IMR-90 (cell line): ENCODE results near the gene VTCN1. TPM values are rescaled to one million over a fixed set of nuclear protein-coding genes. Genes with fewer than 3 reads are reported as not detected.

Experiments used
- ATAC-seq: fragments of 200-7000 bp; cut with Tn5 transposase; 2 replicates; pipeline ENCODE4 v1.9.1; 2020; ENCODE audit warnings: low read depth, mild to moderate bottlenecking, moderate library complexity
- BruUV-seq: library from RNA; stranded (reverse); fragments of 400-500 nt; replicated peaks from 2 replicates; lab custom pipeline; 2021; lab: Mats Ljungman, UMichigan
- CTCF ChIA-PET: fragments of 300-600 bp; formaldehyde crosslinking; extraction: SDS; loops from one replicate; lab custom pipeline; 2021; ENCODE audit warnings: antibody characterized with exemption; lab: Yijun Ruan, JAX
- POLR2A ChIA-PET: fragments of 300-600 bp; sonication (Branson Sonifier 250); formaldehyde crosslinking; loops from one replicate; lab custom pipeline; 2022; ENCODE audit warnings: antibody characterized with exemption; ENCODE audit not compliant: unreplicated experiment; lab: Charles Lee
- DNase-seq: peaks from one replicate; pipeline ENCODE4 v3.0.0; 2013
- H2AFZ ChIP-seq: replicated peaks from 2 replicates; pipeline ENCODE3; 2013; ENCODE audit warnings: low read length, mild to moderate bottlenecking; ENCODE audit not compliant: poor library complexity
- H2AK5ac ChIP-seq: 2 replicates; pipeline ENCODE4 v1.6.1; 2013; ENCODE audit warnings: low read depth, low read length, inconsistent platforms
- H2AK9ac ChIP-seq: replicated peaks from 2 replicates; pipeline ENCODE3; 2013; ENCODE audit warnings: mild to moderate bottlenecking, low read depth, low read length, moderate library complexity; ENCODE audit not compliant: poor library complexity
- H2BK120ac ChIP-seq: 2 replicates; pipeline ENCODE4 v1.6.1; 2013; ENCODE audit warnings: low read depth, low read length, inconsistent platforms
- H2BK15ac ChIP-seq: 3 replicates; pipeline ENCODE4 v1.6.1; 2013; ENCODE audit warnings: low read depth, low read length, inconsistent platforms
- H2BK20ac ChIP-seq: 2 replicates; pipeline ENCODE4 v1.6.1; 2013; ENCODE audit warnings: low read depth, mild to moderate bottlenecking, inconsistent platforms, low read length, moderate library complexity
- H2BK5ac ChIP-seq: 2 replicates; pipeline ENCODE4 v1.6.1; 2013; ENCODE audit warnings: mild to moderate bottlenecking, low read depth, low read length, inconsistent platforms; ENCODE audit not compliant: poor library complexity, severe bottlenecking
- H3K14ac ChIP-seq: replicated peaks from 2 replicates; pipeline ENCODE4 v1.6.1; 2013; ENCODE audit warnings: low read depth, low read length, inconsistent platforms
- H3K18ac ChIP-seq: 2 replicates; pipeline ENCODE4 v1.6.1; 2013; ENCODE audit warnings: low read depth, low read length, control low read depth
- H3K23ac ChIP-seq: 2 replicates; pipeline ENCODE4 v1.6.1; 2013; ENCODE audit warnings: low read depth, low read length, inconsistent platforms
- H3K27ac ChIP-seq: 2 replicates; pipeline ENCODE4 v1.5.1; 2013; ENCODE audit warnings: mild to moderate bottlenecking, control low read depth, low read length; ENCODE audit not compliant: insufficient read depth
- H3K27me3 ChIP-seq: 2 replicates; pipeline ENCODE4 v1.6.1; 2013; ENCODE audit warnings: low read length; ENCODE audit not compliant: control insufficient read depth, insufficient read depth
- H3K36me3 ChIP-seq: 2 replicates; pipeline ENCODE4 v1.6.1; 2013; ENCODE audit warnings: low read length, mixed read lengths; ENCODE audit not compliant: control insufficient read depth, insufficient read depth
- H3K4ac ChIP-seq: 2 replicates; pipeline ENCODE4 v1.6.1; 2013; ENCODE audit warnings: low read depth, low read length, inconsistent platforms
- H3K4me1 ChIP-seq: 2 replicates; pipeline ENCODE4 v1.6.1; 2013; ENCODE audit warnings: low read length, mixed read lengths; ENCODE audit not compliant: control insufficient read depth, insufficient read depth
- H3K4me2 ChIP-seq: 2 replicates; pipeline ENCODE4 v1.6.1; 2013; ENCODE audit warnings: low read depth, mild to moderate bottlenecking, control low read depth, low read length, moderate library complexity
- H3K4me3 ChIP-seq: 2 replicates; pipeline ENCODE4 v1.5.1; 2013; ENCODE audit warnings: low read depth, mild to moderate bottlenecking, control low read depth, low read length, moderate library complexity; ENCODE audit not compliant: insufficient read depth
- H3K56ac ChIP-seq: 2 replicates; pipeline ENCODE4 v1.6.1; 2013; ENCODE audit warnings: low read length, inconsistent platforms; ENCODE audit not compliant: insufficient read depth; ENCODE audit errors: extremely low read depth
- H3K79me1 ChIP-seq, 2 experiments: 2 replicates each; pipeline ENCODE4 v1.6.1; 2013; ENCODE audit warnings: low read length in 2 of 2, inconsistent platforms in 1 of 2, low read depth in 1 of 2
- H3K9ac ChIP-seq: 2 replicates; pipeline ENCODE4 v1.6.1; 2013; ENCODE audit warnings: low read depth, low read length, control low read depth
- H3K9me1 ChIP-seq: 2 replicates; pipeline ENCODE4 v1.6.1; 2013; ENCODE audit warnings: low read length, inconsistent platforms; ENCODE audit not compliant: insufficient read depth
- H3K9me3 ChIP-seq: 2 replicates; pipeline ENCODE4 v1.6.1; 2013; ENCODE audit warnings: low read length; ENCODE audit not compliant: control insufficient read depth, insufficient read depth
- H4K20me1 ChIP-seq: 2 replicates; pipeline ENCODE4 v1.6.1; 2013; ENCODE audit warnings: low read length, inconsistent platforms; ENCODE audit not compliant: insufficient read depth
- H4K5ac ChIP-seq: 2 replicates; pipeline ENCODE4 v1.6.1; 2013; ENCODE audit warnings: mild to moderate bottlenecking, low read depth, low read length, control low read depth
- H4K8ac ChIP-seq, 2 experiments: 2 replicates each; pipeline ENCODE4 v1.6.1; 2013; ENCODE audit warnings: low read depth in 2 of 2, low read length in 2 of 2, control low read depth in 1 of 2, inconsistent platforms in 1 of 2
- H4K91ac ChIP-seq: 2 replicates; pipeline ENCODE4 v1.6.1; 2013; ENCODE audit warnings: low read depth, low read length, inconsistent platforms; ENCODE audit not compliant: insufficient read depth
- CEBPB ChIP-seq: IDR thresholded peaks from 2 replicates; pipeline ENCODE4 v1.6.1; 2012; ENCODE audit warnings: low read depth, low read length, improper control_type of control experiment
- SMC3 ChIP-seq: fragments of 150-350 bp; IDR thresholded peaks from 2 replicates; pipeline ENCODE4 v1.6.1; 2016; ENCODE audit warnings: low read depth, mild to moderate bottlenecking, antibody characterized with exemption, low read length, moderate library complexity
- WGBS, 2 experiments: methylation state at CpG; one replicate each; pipeline versions ENCODE4 v1.1.5 to v1.1.7; 2013; ENCODE audit warnings: missing lambda C conversion rate in 2 of 2; ENCODE audit not compliant: insufficient read length in 1 of 2; ENCODE audit errors: extremely low coverage in 2 of 2; 5-methylcytosine and 5-hydroxymethylcytosine counted together
- dilution Hi-C: fragments of 300-500 bp; cut with HindIII; formaldehyde crosslinking; loops from one replicate; pipeline ENCODE4 v1.14.3; 2018; ENCODE audit warnings: low sequenced_read_pairs; ENCODE audit not compliant: unreplicated experiment
- in situ Hi-C: fragments of 300-500 bp; cut with MboI; formaldehyde crosslinking; loops from 3 replicates; pipeline ENCODE4 v1.14.3; 2019; ENCODE audit warnings: low sequenced_read_pairs, inconsistent platforms, mixed read lengths
- intact Hi-C: fragments of 100-400 bp; cut with micrococcal nuclease; formaldehyde crosslinking; loops from 2 replicates; pipeline ENCODE4 v1.10.0; 2022
- polyA plus RNA-seq, 3 experiments: library from polyadenylated mRNA; depleted of rRNA; stranded (reverse); fragments of >200 nt; gene quantifications; 2 replicates each; pipeline ENCODE4 v1.2.3, GENCODE V29; 2012; ENCODE audit warnings: low replicate concordance in 1 of 3
- total RNA-seq: library from RNA; depleted of rRNA; stranded (reverse); fragments of >200 nt; gene quantifications from 2 replicates; pipeline ENCODE4 v1.2.3, GENCODE V29; 2012

VTCN1 gene
- total and polyA plus RNA-seq, 2 of the 4 experiments (the other 2 are of a cell fraction): not detected

GRCh38 chr1:117171900-117172511 is 38.7 kb downstream of the VTCN1 start:
- no peaks in the 10 kb centered on the region for H3K9me1 ChIP-seq
- H4K91ac ChIP-seq: no peak overlapping the region
- H3K14ac ChIP-seq: no peak overlapping the region
- dilution Hi-C loops: no loop called here
- no peaks in the 10 kb centered on the region for H4K20me1 ChIP-seq
- no peak overlapping the region for H3K4ac ChIP-seq
- in situ Hi-C loops: no loop called here
- H4K5ac ChIP-seq: no peak overlapping the region
- H3K4me1 ChIP-seq: peaks cover 6% of the 10 kb centered on the region
- H3K79me1 ChIP-seq: no peaks in the 10 kb centered on the region
- TF ChIP-seq CEBPB (peak; percentile 41; the same call in 1 of the 2 replicates), SMC3 (no peak)
- H2BK15ac ChIP-seq: no peak overlapping the region
- H2AK5ac ChIP-seq: no peak overlapping the region
- H2BK20ac ChIP-seq: no peak overlapping the region
- no peak overlapping the region for H3K23ac ChIP-seq
- H4K8ac ChIP-seq: no peak overlapping the region
- DNase-seq: peak; percentile 60
- H3K9me3 ChIP-seq: no peaks in the 10 kb centered on the region; the same call in 1 of the 2 replicates
- no CpG with 5 or more reads among the region's 18 CpGs for WGBS, 2 experiments
- H3K18ac ChIP-seq: no peak overlapping the region
- H3K56ac ChIP-seq: no peak overlapping the region
- H2AFZ ChIP-seq: no peak overlapping the region
- CTCF ChIA-PET: no interaction called here
- no peak overlapping the region for H3K27ac ChIP-seq
- no peak overlapping the region for H2BK120ac ChIP-seq
- H3K4me3 ChIP-seq: no peak overlapping the region
- ATAC-seq: no peak
- no peaks in the 10 kb centered on the region for H3K27me3 ChIP-seq
- no TSS peak for BruUV-seq
- POLR2A ChIA-PET: no interaction called here
- H2BK5ac ChIP-seq: no peak overlapping the region
- no peaks in the 10 kb centered on the region for H3K36me3 ChIP-seq
- no peak overlapping the region for H2AK9ac ChIP-seq
- H3K9ac ChIP-seq: no peak overlapping the region
- intact Hi-C loops: no loop called here
- no peak overlapping the region for H3K4me2 ChIP-seq
